ENCODE results near the gene SRP54. TPM values are rescaled to one million over a fixed set of nuclear protein-coding genes. Genes with fewer than 3 reads are reported as not detected.

SRP54 gene
- total and polyA plus RNA-seq, 2 donors (not counting 1 experiment from before 2014, with no cell fraction given): 71.5 to 93.9 TPM

- Histone ChIP-seq H3K4me3 (replicated peaks in 1 of 4; ENCODE audit: control extremely low read depth in 1 of 4, insufficient read depth in 1 of 4, low read depth in 3 of 4, low read length in 4 of 4) (no peak overlapping the region), H3K9me3 (ENCODE audit: control insufficient read depth, insufficient read depth, low read depth, low read length) (no peaks in the 10 kb centered on the region), H3K27ac (ENCODE audit: insufficient read depth, low read length) (no peak overlapping the region), H3K27me3 (ENCODE audit: control insufficient read depth, insufficient read depth, low read length) (no peaks in the 10 kb centered on the region), H3K4me1 (ENCODE audit: control insufficient read depth, extremely low read depth, insufficient read depth, low read length) (no peaks in the 10 kb centered on the region), H3K36me3 (ENCODE audit: control insufficient read depth, insufficient read depth, low read length) (peaks cover 4% of the 10 kb centered on the region), H3K79me2 (ENCODE audit: control insufficient read depth, insufficient read depth, low read length) (no peaks in the 10 kb centered on the region), H3K4me2 (ENCODE audit: extremely low read depth, insufficient read depth, low read length) (no peak overlapping the region), H3K9ac (ENCODE audit: insufficient read depth, low read length) (no peak overlapping the region), H2AFZ (ENCODE audit: low read length) (no peak overlapping the region), H4K20me1 (ENCODE audit: control insufficient read depth, extremely low read depth, insufficient read depth, low read length) (no peaks in the 10 kb centered on the region)
- TF ChIP-seq CTCF (conservative IDR thresholded peaks at IDR 0.05 in 1 of 2, IDR thresholded peaks at IDR 0.05 in 1 of 2; ENCODE audit: low read depth in 1 of 2, low read length in 2 of 2) (no peak), EZH2 (IDR thresholded peaks at IDR 0.05; ENCODE audit: low read length, missing control alignments) (no peak)
- DNase-seq (ENCODE audit: low read depth in 2 of 2): no peak
These were observed 85.6 kb downstream of the SRP54 start for GRCh38 chr14:35068238-35069012.

GRCh38 chr14:35072226-35072625 lies 89.4 kb downstream of the SRP54 start:
- peaks cover 4% of the 10 kb centered on the region for H3K36me3 ChIP-seq (ENCODE audit: control insufficient read depth, insufficient read depth, low read length)
- H2AFZ ChIP-seq (ENCODE audit: low read length): no peak overlapping the region
- H3K4me2 ChIP-seq (ENCODE audit: extremely low read depth, insufficient read depth, low read length): no peak overlapping the region
- TF ChIP-seq CTCF (conservative IDR thresholded peaks at IDR 0.05 in 1 of 2, IDR thresholded peaks at IDR 0.05 in 1 of 2; ENCODE audit: low read depth in 1 of 2, low read length in 2 of 2) (no peak), EZH2 (IDR thresholded peaks at IDR 0.05; ENCODE audit: low read length, missing control alignments) (no peak)
- H3K9ac ChIP-seq (ENCODE audit: insufficient read depth, low read length): no peak overlapping the region
- no peaks in the 10 kb centered on the region for H3K27me3 ChIP-seq (ENCODE audit: control insufficient read depth, insufficient read depth, low read length)
- H4K20me1 ChIP-seq (ENCODE audit: control insufficient read depth, extremely low read depth, insufficient read depth, low read length): no peaks in the 10 kb centered on the region
- H3K4me1 ChIP-seq (ENCODE audit: control insufficient read depth, extremely low read depth, insufficient read depth, low read length): no peaks in the 10 kb centered on the region
- no peak overlapping the region for H3K4me3 ChIP-seq (replicated peaks in 1 of 4; ENCODE audit: control extremely low read depth in 1 of 4, insufficient read depth in 1 of 4, low read depth in 3 of 4, low read length in 4 of 4)
- no peak for DNase-seq (ENCODE audit: low read depth in 2 of 2)
- no peak overlapping the region for H3K27ac ChIP-seq (ENCODE audit: insufficient read depth, low read length)
- no peaks in the 10 kb centered on the region for H3K9me3 ChIP-seq (ENCODE audit: control insufficient read depth, insufficient read depth, low read depth, low read length)
- no peaks in the 10 kb centered on the region for H3K79me2 ChIP-seq (ENCODE audit: control insufficient read depth, insufficient read depth, low read length)

GRCh38 chr14:35073486-35073885 lies 90.7 kb downstream of the SRP54 start:
- no peak overlapping the region for H3K4me2 ChIP-seq (ENCODE audit: extremely low read depth, insufficient read depth, low read length)
- no peaks in the 10 kb centered on the region for H3K79me2 ChIP-seq (ENCODE audit: control insufficient read depth, insufficient read depth, low read length)
- H3K4me1 ChIP-seq (ENCODE audit: control insufficient read depth, extremely low read depth, insufficient read depth, low read length): no peaks in the 10 kb centered on the region
- no peak for DNase-seq (ENCODE audit: low read depth in 2 of 2)
- H3K9ac ChIP-seq (ENCODE audit: insufficient read depth, low read length): no peak overlapping the region
- no peak overlapping the region for H3K27ac ChIP-seq (ENCODE audit: insufficient read depth, low read length)
- H3K27me3 ChIP-seq (ENCODE audit: control insufficient read depth, insufficient read depth, low read length): no peaks in the 10 kb centered on the region
- H3K9me3 ChIP-seq (ENCODE audit: control insufficient read depth, insufficient read depth, low read depth, low read length): no peaks in the 10 kb centered on the region
- H2AFZ ChIP-seq (ENCODE audit: low read length): no peak overlapping the region
- H3K4me3 ChIP-seq (replicated peaks in 1 of 4; ENCODE audit: control extremely low read depth in 1 of 4, insufficient read depth in 1 of 4, low read depth in 3 of 4, low read length in 4 of 4): no peak overlapping the region
- no peak for TF ChIP-seq EZH2 (IDR thresholded peaks at IDR 0.05; ENCODE audit: low read length, missing control alignments)
- TF ChIP-seq CTCF (conservative IDR thresholded peaks at IDR 0.05 in 1 of 2, IDR thresholded peaks at IDR 0.05 in 1 of 2; ENCODE audit: low read depth in 1 of 2, low read length in 2 of 2): no peak
- H3K36me3 ChIP-seq (ENCODE audit: control insufficient read depth, insufficient read depth, low read length): peaks cover 4% of the 10 kb centered on the region
- H4K20me1 ChIP-seq (ENCODE audit: control insufficient read depth, extremely low read depth, insufficient read depth, low read length): no peaks in the 10 kb centered on the region

Data from fibroblast of lung (primary cell).